ENCODE measurements around the gene SLC25A22.

- TF ChIP-seq CTCF (conservative IDR thresholded peaks at IDR 0.05; ENCODE audit: low read depth, low read length) (no peak), EZH2phosphoT487 (IDR thresholded peaks at IDR 0.05; ENCODE audit: borderline replicate concordance, low read length) (no peak), EZH2 (IDR thresholded peaks at IDR 0.05; ENCODE audit: low read length, unreplicated experiment) (no peak)
Observed at GRCh38 chr11:770642-771616, 27.2 kb downstream of the SLC25A22 start.

All from PC-3 (cell line).